Measurements from ENCODE around the gene ZFTA.

DNA sequence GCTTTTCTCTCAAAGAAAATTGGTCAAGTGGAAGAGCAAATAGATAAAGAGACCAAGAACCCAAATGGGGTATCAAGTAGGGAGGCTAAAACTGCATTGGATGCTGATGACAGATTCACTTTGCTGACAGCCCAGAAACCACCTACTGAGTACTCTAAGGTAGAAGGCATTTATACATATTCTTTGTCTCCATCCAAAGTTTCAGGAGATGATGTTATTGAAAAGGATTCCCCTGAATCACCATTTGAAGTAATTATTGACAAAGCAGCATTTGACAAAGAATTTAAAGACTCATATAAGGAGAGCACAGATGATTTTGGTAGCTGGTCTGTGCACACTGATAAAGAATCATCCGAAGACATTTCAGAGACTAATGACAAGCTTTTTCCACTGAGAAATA is 49.6 kb downstream of the ZFTA start:
- TF ChIP-seq EP300 (IDR thresholded peaks at IDR 0.05): no peak
- no peak for TF ChIP-seq POLR2AphosphoS5 (IDR thresholded peaks at IDR 0.05)
- TF ChIP-seq, protein P1, sequence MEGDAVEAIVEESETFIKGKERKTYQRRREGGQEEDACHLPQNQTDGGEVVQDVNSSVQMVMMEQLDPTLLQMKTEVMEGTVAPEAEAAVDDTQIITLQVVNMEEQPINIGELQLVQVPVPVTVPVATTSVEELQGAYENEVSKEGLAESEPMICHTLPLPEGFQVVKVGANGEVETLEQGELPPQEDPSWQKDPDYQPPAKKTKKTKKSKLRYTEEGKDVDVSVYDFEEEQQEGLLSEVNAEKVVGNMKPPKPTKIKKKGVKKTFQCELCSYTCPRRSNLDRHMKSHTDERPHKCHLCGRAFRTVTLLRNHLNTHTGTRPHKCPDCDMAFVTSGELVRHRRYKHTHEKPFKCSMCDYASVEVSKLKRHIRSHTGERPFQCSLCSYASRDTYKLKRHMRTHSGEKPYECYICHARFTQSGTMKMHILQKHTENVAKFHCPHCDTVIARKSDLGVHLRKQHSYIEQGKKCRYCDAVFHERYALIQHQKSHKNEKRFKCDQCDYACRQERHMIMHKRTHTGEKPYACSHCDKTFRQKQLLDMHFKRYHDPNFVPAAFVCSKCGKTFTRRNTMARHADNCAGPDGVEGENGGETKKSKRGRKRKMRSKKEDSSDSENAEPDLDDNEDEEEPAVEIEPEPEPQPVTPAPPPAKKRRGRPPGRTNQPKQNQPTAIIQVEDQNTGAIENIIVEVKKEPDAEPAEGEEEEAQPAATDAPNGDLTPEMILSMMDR (IDR thresholded peaks at IDR 0.05): no peak
